Nucleus accumbens (tissue), 56 donors: Measurements from ENCODE around the gene CEP63.
"Not testable (repeated sequence)": the region's sequence is repeated elsewhere in the genome, so short reads cannot be mapped to it uniquely, and the experiment has no call there.

Source experiments
- DNase-seq, 56 donors: peaks; one replicate each; lab custom pipeline; 2025; lab: John Stamatoyannopoulos, UW

Gene CEP63

GRCh38 chr3:134505485-134505884, 19.6 kb downstream of the CEP63 start:
- no peak for DNase-seq

DNA sequence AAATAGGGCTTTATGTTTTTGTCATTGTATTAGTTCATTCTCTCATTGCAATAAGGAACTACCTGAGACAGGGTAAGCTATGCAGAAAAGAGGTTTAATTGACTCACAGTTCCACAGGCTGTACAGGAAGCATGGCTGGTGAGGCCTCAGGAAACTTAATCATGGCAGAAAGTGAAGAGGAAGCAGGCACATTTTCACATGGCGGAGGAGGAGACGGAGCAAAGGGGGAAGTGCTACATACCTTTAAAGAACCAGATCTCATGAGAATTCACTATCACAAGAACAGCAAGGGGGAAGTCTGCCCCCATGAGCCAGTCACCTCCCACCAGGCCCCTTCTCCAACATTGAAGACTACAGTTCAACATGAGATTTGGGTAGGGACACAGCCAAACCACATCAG, 25.6 kb downstream of the CEP63 start:
- no peak for DNase-seq

DNA sequence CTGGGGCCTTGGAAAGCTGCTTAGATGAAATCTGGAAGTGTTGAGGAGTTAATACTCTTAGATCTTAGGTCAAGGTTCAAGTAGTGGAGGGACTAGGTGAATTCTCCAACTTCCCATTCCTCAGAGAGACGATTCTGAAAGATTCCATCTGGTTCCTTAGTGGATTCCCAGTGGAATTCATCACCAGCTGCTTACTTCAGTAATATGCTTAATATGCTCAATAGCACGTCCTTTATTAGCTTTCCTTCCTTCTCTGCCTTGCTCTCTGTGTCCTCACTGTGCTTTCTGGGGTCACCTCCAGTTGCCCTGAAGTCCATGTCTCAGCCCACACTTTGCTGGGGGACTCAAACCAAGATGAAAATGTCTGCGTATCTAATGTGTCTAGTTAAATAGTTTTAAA, 31.0 kb downstream of the CEP63 start:
- no peak for DNase-seq

DNA sequence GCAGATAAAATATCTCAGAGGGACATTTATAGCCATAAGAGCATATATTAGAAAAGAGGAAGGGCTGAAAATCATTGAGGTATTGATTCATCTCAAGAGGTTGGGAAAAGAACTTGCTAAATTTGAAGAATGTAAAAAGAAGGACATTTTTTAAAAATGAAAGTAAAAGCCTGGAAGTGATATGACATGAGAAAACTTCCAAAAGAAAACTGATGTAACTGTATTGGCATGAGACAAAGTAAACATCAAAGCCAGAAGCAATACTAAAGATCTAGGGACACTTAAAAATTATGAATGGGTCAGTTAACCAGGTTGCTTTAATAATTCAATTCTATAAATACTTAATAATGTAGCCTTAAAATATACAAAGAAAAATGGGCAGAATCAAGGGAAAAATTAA, 31.9 kb downstream of the CEP63 start:
- no peak for DNase-seq

GRCh38 chr3:134522541-134522940, 36.7 kb downstream of the CEP63 start:
- no peak for DNase-seq

- DNase-seq, result no peak
These were observed 39.4 kb downstream of the CEP63 start for GRCh38 chr3:134525293-134525692.

GRCh38 chr3:134526319-134526718, 40.5 kb downstream of the CEP63 start:
- DNase-seq, result no peak

- DNase-seq, result no peak
These were observed 41.2 kb downstream of the CEP63 start for GRCh38 chr3:134527037-134527436.

- no peak for DNase-seq
These were observed 41.8 kb downstream of the CEP63 start for GRCh38 chr3:134527538-134528186.

DNA sequence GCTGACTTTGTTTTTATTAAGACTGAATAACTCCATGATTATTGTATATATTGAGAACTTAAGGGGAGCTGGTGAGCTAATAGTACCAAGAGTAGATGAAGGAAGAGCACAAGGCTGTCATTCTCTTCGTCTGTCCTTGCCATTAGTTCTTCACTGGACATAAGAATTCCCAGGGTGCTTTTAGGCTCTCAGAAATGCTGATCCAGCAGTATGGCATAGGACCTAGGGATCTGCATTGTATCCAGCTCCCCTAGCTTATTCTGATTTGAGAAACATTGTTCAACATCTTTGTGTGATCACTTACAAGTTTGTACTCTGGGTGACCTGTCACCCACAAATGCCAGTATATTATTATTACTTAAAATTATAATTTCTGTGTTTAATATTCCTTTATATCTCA, 47.6 kb downstream of the CEP63 start:
- no peak for DNase-seq

DNA sequence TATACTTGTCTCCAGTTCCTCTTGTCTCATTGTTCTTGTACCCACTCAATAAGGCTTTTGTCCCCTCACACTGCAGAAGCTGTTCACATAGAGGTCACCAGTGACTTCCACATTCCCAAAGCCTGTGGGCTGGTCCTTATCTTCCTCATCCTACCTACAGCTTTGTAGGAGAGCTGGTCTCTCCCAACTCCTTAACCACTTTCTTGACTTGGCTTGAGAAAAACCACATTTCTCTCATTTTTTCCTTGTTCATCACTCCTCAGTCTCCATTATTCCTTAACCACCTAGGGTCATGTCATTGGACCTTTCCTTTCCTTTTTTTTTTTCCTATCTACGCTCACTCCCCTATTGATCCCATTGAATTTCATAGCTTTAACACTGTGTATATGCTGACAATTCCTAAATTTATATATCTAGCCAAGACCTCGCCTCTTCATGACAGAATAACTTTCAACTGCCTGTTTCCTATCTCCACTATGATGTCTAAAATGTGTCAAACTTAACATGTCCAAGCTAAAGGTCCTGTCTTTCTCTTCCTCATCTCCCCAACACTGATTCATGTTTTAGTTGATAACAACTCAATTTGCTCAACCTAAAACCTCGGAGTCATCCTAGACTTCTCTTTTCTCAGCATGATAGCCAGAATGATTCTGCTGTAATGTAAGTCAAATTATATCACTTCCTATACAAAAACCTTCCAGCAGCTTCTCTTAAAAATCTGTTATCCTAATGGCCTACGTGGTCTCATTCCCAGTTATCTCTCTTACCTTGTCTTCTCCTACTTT, 49.5 kb downstream of the CEP63 start:
- DNase-seq, result no peak

DNA sequence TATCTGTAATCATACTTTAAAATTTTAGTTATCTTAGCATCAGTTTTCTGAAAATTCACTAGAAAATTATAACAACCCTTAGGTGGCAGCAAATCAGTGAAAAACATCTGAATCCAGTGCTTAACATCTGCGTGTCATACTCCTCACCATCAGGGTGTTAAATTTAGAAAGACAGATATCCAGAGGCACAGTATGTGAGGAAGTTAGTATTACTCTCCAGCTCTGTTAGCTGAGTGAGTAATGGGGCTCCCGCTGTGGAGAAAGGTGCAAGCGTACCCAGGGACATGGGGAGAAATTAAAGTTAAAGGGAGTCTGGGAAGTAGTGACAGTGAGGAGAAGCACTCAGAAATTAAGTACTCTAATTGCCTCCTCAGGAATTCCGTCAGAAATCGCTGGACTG, 50.9 kb downstream of the CEP63 start:
- DNase-seq, result no peak

DNA sequence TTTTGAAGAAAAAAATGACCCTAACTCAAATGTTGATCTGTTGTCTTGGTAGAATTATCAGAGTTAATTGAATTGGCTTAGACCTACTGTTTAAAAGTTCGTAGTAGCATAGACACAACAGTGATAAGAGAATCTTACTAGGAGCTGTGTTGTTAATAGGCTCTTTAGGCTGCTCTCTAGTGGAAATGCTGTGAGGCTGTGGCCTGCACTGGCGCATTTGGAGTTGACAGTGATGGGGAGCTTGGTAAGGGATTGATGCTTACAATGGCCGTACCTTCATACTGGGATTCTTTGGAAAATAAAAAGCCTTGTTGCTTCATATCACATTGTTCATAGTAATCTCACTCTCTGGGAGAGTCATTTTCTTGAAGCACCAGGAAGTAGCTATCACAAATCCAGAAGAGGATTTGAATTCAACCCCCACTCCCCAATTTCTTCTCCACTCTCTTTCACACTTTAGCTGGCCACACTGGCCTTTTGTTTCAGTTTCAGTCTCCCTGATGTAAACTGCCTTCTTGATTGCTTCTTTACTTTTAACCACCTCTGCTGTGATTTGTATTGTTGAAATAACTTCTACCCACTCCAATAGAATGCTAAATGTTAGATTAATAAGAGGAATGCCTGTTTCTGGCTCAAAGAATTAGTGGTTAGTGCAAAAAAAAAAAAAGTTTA, 56.6 kb downstream of the CEP63 start:
- no peak for DNase-seq

- DNase-seq, result no peak
These were observed 57.3 kb downstream of the CEP63 start for GRCh38 chr3:134543113-134543512.

DNA sequence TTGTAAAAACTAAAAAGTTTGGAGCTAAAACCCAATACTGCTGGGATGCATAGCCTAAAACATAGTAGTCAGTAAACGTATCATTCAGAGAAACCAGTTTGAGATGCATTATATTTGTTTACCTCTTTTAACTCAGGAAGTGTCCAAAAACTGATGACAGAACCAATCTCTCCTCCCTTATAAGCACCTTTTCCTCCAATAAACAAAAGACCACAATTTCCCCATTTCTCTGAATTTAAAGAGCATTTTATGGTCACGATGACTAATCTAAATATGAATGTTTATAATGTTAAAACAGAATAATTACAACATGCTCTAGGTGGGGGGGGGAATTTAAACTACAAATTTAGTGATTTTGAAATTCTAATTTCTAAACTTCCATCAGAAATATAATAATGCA, 58.5 kb downstream of the CEP63 start:
- no peak for DNase-seq

DNA sequence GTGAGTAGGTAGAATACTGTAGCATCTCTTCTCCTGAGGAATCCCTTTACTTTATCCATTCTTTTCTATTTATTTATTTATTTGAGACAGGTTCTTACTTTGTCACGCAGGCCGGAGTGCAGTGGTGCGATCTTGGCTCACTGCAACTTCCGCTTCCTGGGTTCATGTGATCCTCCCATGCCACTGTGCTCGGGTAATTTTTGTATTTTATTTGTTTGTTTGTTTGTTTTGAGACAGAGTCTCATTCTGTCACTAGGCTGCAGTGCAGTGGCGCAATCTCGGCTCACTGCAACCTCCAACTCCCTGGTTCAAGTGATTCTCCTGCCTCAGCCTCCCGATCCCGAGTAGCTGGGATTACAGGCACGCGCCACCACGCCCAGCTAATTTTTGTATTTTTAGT, 58.9 kb downstream of the CEP63 start:
- not testable (repeated sequence) for DNase-seq

GRCh38 chr3:134545818-134546217, 60.0 kb downstream of the CEP63 start:
- DNase-seq, result no peak

DNA sequence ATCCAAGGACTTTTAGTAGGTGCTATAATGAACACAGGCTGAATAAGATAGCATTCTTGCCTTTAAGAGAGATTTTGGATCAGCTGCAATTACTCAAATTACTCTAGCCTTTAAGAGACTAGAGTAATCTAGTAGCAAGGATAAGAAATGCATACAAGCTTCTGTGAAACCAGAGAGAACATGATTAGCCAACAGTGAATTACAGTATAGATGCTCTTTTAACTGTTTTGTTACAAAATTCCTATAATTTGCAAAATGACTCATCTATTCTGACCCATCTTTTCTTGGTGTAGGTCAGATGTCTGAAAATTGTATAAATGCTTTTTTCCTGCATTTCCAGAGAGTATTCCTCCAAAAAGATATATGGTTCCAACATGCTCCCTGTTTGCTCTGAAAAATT, 66.9 kb downstream of the CEP63 start:
- no peak for DNase-seq

- DNase-seq, result no peak
These were observed 73.7 kb downstream of the CEP63 start for GRCh38 chr3:134559591-134559990.

GRCh38 chr3:134562055-134562454, 76.2 kb downstream of the CEP63 start:
- DNase-seq, result no peak

DNA sequence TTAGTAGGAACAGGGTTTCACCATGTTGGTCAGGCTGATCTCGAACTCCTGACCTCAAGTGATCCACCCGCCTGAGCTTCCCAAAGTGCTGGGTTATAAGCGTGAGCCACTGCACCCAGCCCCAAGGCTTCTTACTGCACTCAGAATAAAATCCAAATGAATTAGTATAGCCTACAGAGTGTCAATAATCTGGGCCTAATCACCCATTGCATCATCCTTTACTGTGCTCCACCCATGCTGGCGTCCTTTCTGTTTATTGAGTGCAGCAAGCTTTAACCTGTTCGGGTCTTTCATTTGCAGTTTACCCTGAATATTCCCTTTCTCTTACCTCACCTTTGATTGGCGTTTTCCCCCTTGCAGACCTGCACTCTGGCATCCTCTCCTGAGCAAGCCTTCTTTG, 77.7 kb downstream of the CEP63 start:
- DNase-seq, result no peak

GRCh38 chr3:134564991-134565390, 79.1 kb downstream of the CEP63 start:
- DNase-seq, result no peak
